H9 (cell line): ENCODE measurements around the gene NRN1. TPM values are rescaled to one million over a fixed set of nuclear protein-coding genes. Genes with fewer than 3 reads are reported as not detected.

Experiments used
- DNase-seq: peaks from one replicate; pipeline ENCODE4 v3.0.0-alpha.2; 2017
- H2AFZ ChIP-seq: one replicate; pipeline ENCODE4 v1.6.1; 2013; ENCODE audit warnings: mild to moderate bottlenecking, low read length, control low read depth, moderate library complexity
- H2AK5ac ChIP-seq: 2 replicates; pipeline ENCODE4 v1.6.1; 2013; ENCODE audit warnings: low read length, control low read depth, mixed read lengths; ENCODE audit not compliant: insufficient read length
- H2BK120ac ChIP-seq: one replicate; pipeline ENCODE4 v1.6.1; 2013; ENCODE audit warnings: low read depth, mild to moderate bottlenecking, low read length, control low read depth, inconsistent platforms; ENCODE audit not compliant: poor library complexity, severe bottlenecking
- H2BK12ac ChIP-seq: 2 replicates; pipeline ENCODE4 v1.6.1; 2013; ENCODE audit warnings: low read length, control low read depth, mixed read lengths, low read depth; ENCODE audit not compliant: insufficient read length
- H2BK15ac ChIP-seq: 2 replicates; pipeline ENCODE4 v1.6.1; 2013; ENCODE audit warnings: low read depth, low read length, control low read depth
- H2BK20ac ChIP-seq: one replicate; pipeline ENCODE4 v1.6.1; 2013; ENCODE audit warnings: low read depth, mild to moderate bottlenecking, low read length, control low read depth, inconsistent platforms; ENCODE audit not compliant: poor library complexity, severe bottlenecking
- H2BK5ac ChIP-seq: 2 replicates; pipeline ENCODE4 v1.6.1; 2013; ENCODE audit warnings: low read length, control low read depth, mixed read lengths; ENCODE audit not compliant: insufficient read length
- H3K14ac ChIP-seq: 2 replicates; pipeline ENCODE4 v1.6.1; 2013; ENCODE audit warnings: low read length, control low read depth; ENCODE audit not compliant: insufficient read depth
- H3K18ac ChIP-seq: 2 replicates; pipeline ENCODE4 v1.6.1; 2013; ENCODE audit warnings: low read depth, mild to moderate bottlenecking, mixed read lengths, low read length, control low read depth; ENCODE audit not compliant: insufficient read length
- H3K23ac ChIP-seq: 2 replicates; pipeline ENCODE4 v1.6.1; 2013; ENCODE audit warnings: low read length, control low read depth, mixed read lengths, low read depth; ENCODE audit not compliant: insufficient read length
- H3K23me2 ChIP-seq: 2 replicates; pipeline ENCODE4 v1.6.1; 2013; ENCODE audit warnings: low read depth, mild to moderate bottlenecking, mixed read lengths, low read length, control low read depth; ENCODE audit not compliant: insufficient read length, poor library complexity, severe bottlenecking
- H3K27ac ChIP-seq: 2 replicates; pipeline ENCODE4 v1.5.1; 2013; ENCODE audit warnings: low read length, control low read depth, mixed read lengths, low read depth; ENCODE audit not compliant: insufficient read length
- H3K27me3 ChIP-seq: 2 replicates; pipeline ENCODE4 v1.6.1; 2013; ENCODE audit warnings: low read length, control low read depth, inconsistent platforms; ENCODE audit not compliant: insufficient read depth
- H3K4ac ChIP-seq: 2 replicates; pipeline ENCODE4 v1.6.1; 2013; ENCODE audit warnings: low read depth, mild to moderate bottlenecking, control low read depth, inconsistent platforms, low read length, moderate library complexity
- H3K4me1 ChIP-seq: 2 replicates; pipeline ENCODE4 v1.6.1; 2013; ENCODE audit warnings: low read length, control low read depth, inconsistent platforms; ENCODE audit not compliant: insufficient read depth
- H3K4me2 ChIP-seq: 2 replicates; pipeline ENCODE4 v1.6.1; 2013; ENCODE audit warnings: low read length, control low read depth, mixed read lengths; ENCODE audit not compliant: insufficient read length, insufficient read depth
- H3K56ac ChIP-seq: 2 replicates; pipeline ENCODE4 v1.6.1; 2013; ENCODE audit warnings: low read depth, mild to moderate bottlenecking, mixed read lengths, low read length, control low read depth; ENCODE audit not compliant: insufficient read length
- H3K79me1 ChIP-seq: 2 replicates; pipeline ENCODE4 v1.6.1; 2013; ENCODE audit warnings: low read depth, mild to moderate bottlenecking, moderate library complexity, low read length, control low read depth, inconsistent platforms; ENCODE audit not compliant: insufficient read depth, poor library complexity, severe bottlenecking
- H3K79me2 ChIP-seq: 2 replicates; pipeline ENCODE4 v1.6.1; 2013; ENCODE audit warnings: low read length, control low read depth, inconsistent platforms; ENCODE audit not compliant: insufficient read depth
- H3K9ac ChIP-seq: 2 replicates; pipeline ENCODE4 v1.6.1; 2013; ENCODE audit warnings: low read length, control low read depth, mixed read lengths; ENCODE audit not compliant: insufficient read length; ENCODE audit errors: extremely low read depth
- H3K9me3 ChIP-seq: one replicate; pipeline ENCODE4 v1.6.1; 2013; ENCODE audit warnings: low read depth, low read length, inconsistent platforms; ENCODE audit not compliant: control insufficient read depth
- H3T11ph ChIP-seq: one replicate; pipeline ENCODE4 v1.6.1; 2013; ENCODE audit warnings: mild to moderate bottlenecking, low read length, control low read depth, inconsistent platforms
- H4K20me1 ChIP-seq: one replicate; pipeline ENCODE4 v1.6.1; 2013; ENCODE audit not compliant: control insufficient read depth, insufficient read length, insufficient read depth
- H4K5ac ChIP-seq: 2 replicates; pipeline ENCODE4 v1.6.1; 2013; ENCODE audit warnings: low read depth, mild to moderate bottlenecking, mixed read lengths, low read length, control low read depth; ENCODE audit not compliant: insufficient read length
- H4K8ac ChIP-seq: replicated peaks from 2 replicates; pipeline ENCODE4 v1.6.1; 2013; ENCODE audit warnings: low read length, control low read depth, mixed read lengths, low read depth; ENCODE audit not compliant: insufficient read length
- H4K91ac ChIP-seq: 2 replicates; pipeline ENCODE4 v1.6.1; 2013; ENCODE audit warnings: low read depth, mild to moderate bottlenecking, moderate library complexity, mixed read lengths, low read length, control low read depth; ENCODE audit not compliant: insufficient read length
- H3K27ac Mint-ChIP-seq, 3 experiments: 2 replicates in 2 of 3; 3 replicates in 1 of 3; pipeline ENCODE4 v1.8.0; 2020 to 2021; ENCODE audit warnings: mixed read lengths in 3 of 3, mild to moderate bottlenecking in 1 of 3, moderate library complexity in 1 of 3
- H3K27me3 Mint-ChIP-seq: 2 replicates; pipeline ENCODE4 v1.8.0; 2021; ENCODE audit warnings: low read depth, mild to moderate bottlenecking, moderate library complexity, mixed read lengths
- H3K36me3 Mint-ChIP-seq, 3 experiments: 2 replicates in 2 of 3; 3 replicates in 1 of 3; pipeline ENCODE4 v1.8.0; 2020 to 2021; ENCODE audit warnings: low read depth in 3 of 3, mixed read lengths in 3 of 3; ENCODE audit not compliant: insufficient read depth in 1 of 3
- H3K4me1 Mint-ChIP-seq, 2 experiments: 2 replicates each; pipeline ENCODE4 v1.8.0; 2020; ENCODE audit warnings: mixed read lengths in 2 of 2
- H3K4me3 Mint-ChIP-seq, 2 experiments: 2 replicates in 1 of 2; 3 replicates in 1 of 2; pipeline ENCODE4 v1.8.0; 2020 to 2021; ENCODE audit warnings: mild to moderate bottlenecking in 2 of 2, mixed read lengths in 2 of 2, moderate library complexity in 1 of 2
- H3K9me3 Mint-ChIP-seq, 2 experiments: 2 replicates in 1 of 2; 3 replicates in 1 of 2; pipeline ENCODE4 v1.8.0; 2020; ENCODE audit warnings: mild to moderate bottlenecking in 2 of 2, mixed read lengths in 2 of 2, moderate library complexity in 1 of 2
- WGBS: extraction: QIAGEN DNeasy Blood & Tissue Kit; methylation state at CpG from one replicate; pipeline ENCODE4 v1.1.7; 2013; ENCODE audit warnings: missing lambda C conversion rate, low lambda C conversion rate, mixed read lengths; ENCODE audit not compliant: insufficient read length; ENCODE audit errors: extremely low coverage; 5-methylcytosine and 5-hydroxymethylcytosine counted together
- total RNA-seq: library from RNA; stranded (reverse); gene quantifications from 2 replicates; pipeline ENCODE4 v1.2.1, GENCODE V29; 2021
- TF ChIP-seq, protein P1 (sequence below): fragments of 200-600 bp; sonication (generic); conservative IDR thresholded peaks from 3 replicates; pipeline ENCODE4 v1.8.0; 2021; ENCODE audit warnings: antibody characterized with exemption, mild to moderate bottlenecking

Gene NRN1
- total RNA-seq, 1 experiment from 2014 or later = not detected

DNA sequence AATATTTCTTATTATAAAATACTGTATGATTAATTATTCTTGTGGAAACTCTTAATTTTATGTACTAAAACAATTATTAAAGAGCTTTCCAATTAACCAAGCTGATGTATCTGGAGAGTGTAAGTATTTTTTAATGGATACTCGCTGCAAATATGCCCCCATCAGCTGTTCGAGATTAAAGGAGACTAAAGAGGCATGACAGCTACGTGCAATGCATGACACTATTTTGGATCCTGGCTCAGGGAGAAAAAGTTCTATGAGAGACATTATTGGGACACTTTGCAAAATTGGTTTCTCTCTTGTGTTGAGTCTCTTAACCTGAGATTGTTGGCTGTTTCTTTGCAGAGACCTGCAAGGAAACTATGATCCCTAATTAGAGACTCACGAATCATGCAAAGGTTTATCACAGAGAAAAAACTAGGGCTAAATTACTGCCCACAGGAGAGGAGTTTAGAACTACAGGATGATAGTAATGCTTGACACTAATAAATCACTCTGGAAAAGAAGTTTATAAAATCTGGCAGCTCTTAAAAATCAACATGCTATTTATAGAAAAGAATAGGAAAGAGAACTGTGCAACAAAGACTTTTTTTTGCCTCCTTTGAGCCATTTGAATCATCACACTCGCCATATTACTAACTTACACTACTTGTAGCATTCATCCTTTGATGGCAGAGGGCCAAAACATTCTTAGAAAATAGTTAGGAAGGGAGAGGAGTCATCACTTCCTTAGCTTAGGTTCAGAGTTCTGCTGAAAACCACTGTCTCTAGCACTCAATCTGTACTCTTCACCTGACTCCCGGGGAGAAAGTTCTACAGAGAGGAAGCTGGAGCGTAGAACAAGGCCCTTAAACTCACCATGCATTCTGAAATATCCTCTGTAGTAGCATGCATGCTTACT lies 25.3 kb downstream of the NRN1 start:
- Histone ChIP-seq H3K18ac (no peak overlapping the region), H2BK15ac (no peak overlapping the region), H4K5ac (no peak overlapping the region), H2BK5ac (no peak overlapping the region), H4K91ac (no peak overlapping the region), H3K27me3 (no peaks in the 10 kb centered on the region), H2AFZ (no peak overlapping the region), H3K23ac (no peak overlapping the region), H3K9me3 (no peaks in the 10 kb centered on the region), H3K4me1 (no peaks in the 10 kb centered on the region), H3K79me1 (no peaks in the 10 kb centered on the region), H2AK5ac (no peak overlapping the region), H2BK12ac (no peak overlapping the region), H4K8ac (no peak overlapping the region), H3K4me2 (no peak overlapping the region), H3K56ac (no peak overlapping the region), H2BK20ac (no peak overlapping the region), H3K9ac (no peak overlapping the region), H2BK120ac (no peak overlapping the region), H3K14ac (no peak overlapping the region), H4K20me1 (no peaks in the 10 kb centered on the region), H3K27ac (no peak overlapping the region), H3K23me2 (no peaks in the 10 kb centered on the region), H3T11ph (no peak overlapping the region), H3K79me2 (no peaks in the 10 kb centered on the region), H3K4ac (no peak overlapping the region)
- H3K4me3 Mint-ChIP-seq = no peak overlapping the region
- H3K27ac Mint-ChIP-seq = no peak overlapping the region
- H3K36me3 Mint-ChIP-seq = no peaks in the 10 kb centered on the region
- peaks cover 35% of the 10 kb centered on the region for H3K27me3 Mint-ChIP-seq
- DNase-seq = no peak
- TF ChIP-seq, protein P1, sequence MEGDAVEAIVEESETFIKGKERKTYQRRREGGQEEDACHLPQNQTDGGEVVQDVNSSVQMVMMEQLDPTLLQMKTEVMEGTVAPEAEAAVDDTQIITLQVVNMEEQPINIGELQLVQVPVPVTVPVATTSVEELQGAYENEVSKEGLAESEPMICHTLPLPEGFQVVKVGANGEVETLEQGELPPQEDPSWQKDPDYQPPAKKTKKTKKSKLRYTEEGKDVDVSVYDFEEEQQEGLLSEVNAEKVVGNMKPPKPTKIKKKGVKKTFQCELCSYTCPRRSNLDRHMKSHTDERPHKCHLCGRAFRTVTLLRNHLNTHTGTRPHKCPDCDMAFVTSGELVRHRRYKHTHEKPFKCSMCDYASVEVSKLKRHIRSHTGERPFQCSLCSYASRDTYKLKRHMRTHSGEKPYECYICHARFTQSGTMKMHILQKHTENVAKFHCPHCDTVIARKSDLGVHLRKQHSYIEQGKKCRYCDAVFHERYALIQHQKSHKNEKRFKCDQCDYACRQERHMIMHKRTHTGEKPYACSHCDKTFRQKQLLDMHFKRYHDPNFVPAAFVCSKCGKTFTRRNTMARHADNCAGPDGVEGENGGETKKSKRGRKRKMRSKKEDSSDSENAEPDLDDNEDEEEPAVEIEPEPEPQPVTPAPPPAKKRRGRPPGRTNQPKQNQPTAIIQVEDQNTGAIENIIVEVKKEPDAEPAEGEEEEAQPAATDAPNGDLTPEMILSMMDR = no peak
- H3K9me3 Mint-ChIP-seq = peaks cover 0 to 3% of the 10 kb centered on the region in 2 experiments; a peak in 2 of 5 replicates
- no CpG with 5 or more reads among the region's 7 CpGs for WGBS
- peaks cover 0 to 5% of the 10 kb centered on the region in 2 experiments; a peak in 1 of 4 replicates for H3K4me1 Mint-ChIP-seq
